Endothelial cell of umbilical vein (primary cell): Measurements from ENCODE around the gene TXLNA. TPM values are rescaled to one million over a fixed set of nuclear protein-coding genes. Genes with fewer than 3 reads are reported as not detected.

ENCODE experiments used
- BruUV-seq: library from RNA; stranded (reverse); fragments of 400-500 nt; replicated peaks from 2 replicates; lab custom pipeline; 2021; lab: Mats Ljungman, UMichigan
- CTCF ChIA-PET: fragments of 300-600, 350-600 bp; sonication (Branson Sonifier 250); formaldehyde crosslinking; loops from one replicate; lab custom pipeline; 2021; ENCODE audit warnings: antibody characterized with exemption, inconsistent platforms; lab: Charles Lee
- POLR2A ChIA-PET: fragments of 300-600, 350-600 bp; sonication (Branson Sonifier 250); formaldehyde crosslinking; loops from one replicate; lab custom pipeline; 2021; ENCODE audit warnings: antibody characterized with exemption, inconsistent platforms; lab: Charles Lee
- DNase-seq: peaks from one replicate; pipeline ENCODE4 v3.0.0-alpha.2; 2011; ENCODE audit warnings: low read depth, low spot score
- FAIRE-seq: peaks from 2 replicates; lab custom pipeline; 2011; peaks lifted over from hg19 to GRCh38; lab: Jason Lieb, UNC
- H2AFZ ChIP-seq: 2 replicates; pipeline ENCODE4 v1.6.0; 2012; ENCODE audit warnings: low read depth, low read length, control low read depth, inconsistent platforms
- H3K27ac ChIP-seq: 2 replicates; pipeline ENCODE4 v1.5.1; 2011; ENCODE audit warnings: low read depth, mild to moderate bottlenecking, control low read depth, low read length, moderate library complexity; ENCODE audit not compliant: insufficient read depth
- H3K27me3 ChIP-seq, 2 experiments: 2 replicates each; pipeline versions ENCODE4 v1.6.0 to v1.6.1; 2011; ENCODE audit warnings: low read length in 2 of 2, mixed read lengths in 1 of 2; ENCODE audit not compliant: control insufficient read depth in 2 of 2, insufficient read depth in 2 of 2
- H3K36me3 ChIP-seq, 2 experiments: 2 replicates in 1 of 2; 3 replicates in 1 of 2; pipeline ENCODE4 v1.5.1; 2011; ENCODE audit warnings: low read length in 2 of 2, mild to moderate bottlenecking in 1 of 2, moderate library complexity in 1 of 2; ENCODE audit not compliant: control insufficient read depth in 2 of 2, insufficient read depth in 2 of 2; ENCODE audit errors: extremely low read depth in 1 of 2
- H3K4me1 ChIP-seq: 3 replicates; pipeline ENCODE4 v1.5.1; 2011; ENCODE audit warnings: mild to moderate bottlenecking, low read length; ENCODE audit not compliant: control insufficient read depth, insufficient read depth; ENCODE audit errors: extremely low read depth
- H3K4me2 ChIP-seq: 2 replicates; pipeline ENCODE4 v1.6.1; 2011; ENCODE audit warnings: low read length, control low read depth, mixed read lengths; ENCODE audit not compliant: insufficient read depth
- H3K4me3 ChIP-seq, 3 experiments: fragments of 200-600 bp in 1 of 3; sonication (generic), shearing (Covaris generic) in 1 of 3; replicated peaks in 1 of 3; 2 replicates each; pipeline ENCODE4 v1.5.1; 2011 to 2016; ENCODE audit warnings: control low read depth in 3 of 3, low read length in 3 of 3, mild to moderate bottlenecking in 2 of 3, inconsistent platforms in 1 of 3, low read depth in 1 of 3, moderate library complexity in 1 of 3; ENCODE audit not compliant: insufficient read depth in 1 of 3
- H3K79me2 ChIP-seq: 2 replicates; pipeline ENCODE4 v1.6.0; 2012; ENCODE audit warnings: low read length, inconsistent platforms; ENCODE audit not compliant: control insufficient read depth, insufficient read depth
- H3K9ac ChIP-seq: replicated peaks from 2 replicates; pipeline ENCODE3; 2011; ENCODE audit warnings: low read length, control low read depth; ENCODE audit not compliant: insufficient read depth; ENCODE audit errors: extremely low read depth
- H3K9me1 ChIP-seq: replicated peaks from 3 replicates; pipeline ENCODE4 v1.6.0; 2011; ENCODE audit warnings: mild to moderate bottlenecking, low read length; ENCODE audit not compliant: control insufficient read depth, insufficient read depth; ENCODE audit errors: extremely low read depth
- H3K9me3 ChIP-seq: replicated peaks from 2 replicates; pipeline ENCODE4 v1.5.1; 2012; ENCODE audit warnings: low read length, inconsistent platforms; ENCODE audit not compliant: control insufficient read depth, insufficient read depth
- H4K20me1 ChIP-seq: replicated peaks from 2 replicates; pipeline ENCODE3; 2011; ENCODE audit warnings: mild to moderate bottlenecking, low read length; ENCODE audit not compliant: control insufficient read depth, insufficient read depth; ENCODE audit errors: extremely low read depth
- EZH2 ChIP-seq: IDR thresholded peaks from 2 replicates; pipeline ENCODE4 v1.6.1; 2012; ENCODE audit warnings: borderline replicate concordance, low read depth, mild to moderate bottlenecking, moderate library complexity, low read length, inconsistent platforms; ENCODE audit not compliant: severe bottlenecking
- FOS ChIP-seq: IDR thresholded peaks from 2 replicates; pipeline ENCODE4 v1.6.1; 2011; ENCODE audit warnings: mild to moderate bottlenecking, low read length, moderate library complexity, borderline replicate concordance; ENCODE audit not compliant: insufficient read depth
- GATA2 ChIP-seq: IDR thresholded peaks from 2 replicates; pipeline ENCODE4 v1.7.0; 2011; ENCODE audit warnings: low read depth, mild to moderate bottlenecking, moderate library complexity, mixed read lengths, low read length; ENCODE audit not compliant: insufficient read length, insufficient read depth
- JUN ChIP-seq: IDR thresholded peaks from 2 replicates; pipeline ENCODE4 v1.6.1; 2011; ENCODE audit warnings: borderline replicate concordance, low read depth; ENCODE audit not compliant: insufficient read length, insufficient read depth
- MAX ChIP-seq: IDR thresholded peaks from 2 replicates; pipeline ENCODE4 v1.6.1; 2011; ENCODE audit not compliant: insufficient read depth, insufficient read length
- MYC ChIP-seq: IDR thresholded peaks from one replicate; pipeline ENCODE4 v1.6.1; 2011; ENCODE audit warnings: mild to moderate bottlenecking, low read depth, low read length
- POLR2A ChIP-seq: IDR thresholded peaks from 2 replicates; pipeline ENCODE4 v1.6.1; 2012; ENCODE audit warnings: low read depth, mild to moderate bottlenecking, control low read depth, low read length
- dilution Hi-C: fragments of 300-500 bp; cut with MboI; formaldehyde crosslinking; loops from one replicate; pipeline ENCODE4 v1.15.0; 2019; ENCODE audit warnings: low sequenced_read_pairs; ENCODE audit not compliant: extremely low pct_ligation_motif_present
- intact Hi-C: fragments of 100-400 bp; cut with micrococcal nuclease; formaldehyde crosslinking; loops from one replicate; pipeline ENCODE4 v1.10.0; 2022
- polyA plus RNA-seq, 4 experiments: library from polyadenylated mRNA; depleted of rRNA in 3 of 4; stranded (reverse) in 3 of 4; unstranded in 1 of 4; fragments of >200 nt; gene quantifications; 2 replicates each; pipeline versions ENCODE4 v1.2.1 to v1.2.3, GENCODE V29; 2011 to 2012; ENCODE audit warnings: missing spikeins in 1 of 4
- total RNA-seq: library from RNA; stranded (reverse); gene quantifications from 2 replicates; pipeline ENCODE4 v1.2.3, GENCODE V29; 2021

The TXLNA gene
- total and polyA plus RNA-seq, 2 donors (not counting 3 experiments of a cell fraction or from before 2014, with no cell fraction given): 41.8 to 69.4 TPM

DNA sequence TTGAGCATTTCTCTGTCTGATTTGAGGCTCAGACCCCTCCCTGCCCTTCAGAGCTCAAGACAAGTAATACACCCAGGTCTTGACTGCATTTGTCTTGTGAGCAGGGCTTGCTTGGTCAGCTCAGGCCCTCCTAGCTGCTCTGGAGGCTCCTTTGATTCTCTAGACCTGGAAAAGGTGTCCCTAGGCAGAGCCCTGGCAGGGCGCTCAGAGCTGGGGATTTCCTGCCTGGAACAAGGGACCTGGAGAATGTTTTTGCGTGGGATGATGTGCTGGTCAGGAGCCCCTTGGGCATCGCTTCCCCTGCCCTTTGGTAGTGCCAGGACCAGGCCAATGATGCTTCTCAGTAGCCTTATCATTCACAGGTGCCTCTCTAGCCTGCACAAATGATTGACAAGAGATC is 16.1 kb downstream of the TXLNA start:
- Histone ChIP-seq H3K4me1 (no peaks in the 10 kb centered on the region), H3K27ac (no peak overlapping the region), H3K9ac (no peak overlapping the region), H3K27me3 (no peaks in the 10 kb centered on the region), H4K20me1 (no peaks in the 10 kb centered on the region), H3K4me2 (no peak overlapping the region), H3K79me2 (no peaks in the 10 kb centered on the region), H3K9me1 (no peaks in the 10 kb centered on the region), H2AFZ (no peak overlapping the region), H3K9me3 (no peaks in the 10 kb centered on the region), H3K4me3 (no peak overlapping the region), H3K36me3 (peaks cover 30 to 58% of the 10 kb centered on the region in 2 experiments)
- dilution Hi-C loops: no loop called here
- ChIA-PET POLR2A (interaction anchor here (0.9 kb wide), 1 partner anchor 87 kb away, joined by 3 read pairs; the partner anchor contains the start of gene KPNA6), CTCF (no interaction called here)
- DNase-seq: no peak
- intact Hi-C loops: no loop called here
- FAIRE-seq: no peak
- BruUV-seq: no TSS peak
- TF ChIP-seq GATA2 (no peak), MYC (no peak), JUN (no peak), MAX (no peak)

DNA sequence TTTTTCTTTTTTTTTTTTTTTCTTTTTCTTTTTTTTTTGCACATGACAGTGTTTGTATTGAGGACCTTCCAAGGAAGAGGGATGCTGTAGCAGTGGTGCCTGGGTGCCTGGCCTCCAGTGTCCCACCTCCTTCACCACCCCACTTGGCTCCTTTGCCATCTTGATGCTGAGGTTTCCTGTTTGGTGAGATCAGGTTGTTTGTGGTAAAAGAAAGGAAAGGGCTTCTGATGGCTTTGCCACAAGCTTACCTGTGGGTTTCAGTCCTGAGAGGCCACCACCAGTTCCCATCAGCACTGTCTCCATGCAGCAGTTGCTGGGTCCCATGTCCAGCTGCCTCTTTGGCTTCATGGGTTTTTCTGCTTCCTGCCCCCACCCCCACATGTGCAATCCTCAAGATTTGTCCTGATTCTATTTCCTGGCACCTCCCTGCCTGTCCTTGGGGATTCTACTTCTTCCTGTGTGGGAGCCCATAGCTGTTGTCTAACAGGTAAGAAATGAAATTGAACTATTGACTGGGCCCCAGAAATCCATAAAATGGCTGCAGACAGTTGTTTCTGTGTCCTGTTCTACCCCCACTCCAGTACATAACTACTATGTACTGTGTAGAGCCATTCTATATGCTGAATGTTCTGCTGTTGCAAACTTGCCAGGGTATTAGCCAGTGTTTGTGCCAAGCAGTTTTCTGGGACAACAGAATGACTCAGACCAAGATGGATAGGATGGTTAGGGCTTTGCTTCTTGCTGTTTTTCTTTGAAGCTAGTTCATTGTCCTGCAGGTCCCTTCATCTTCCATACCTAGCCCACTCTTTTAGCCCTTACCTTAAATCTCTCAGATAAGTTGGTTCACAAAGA is 16.7 kb downstream of the TXLNA start:
- Histone ChIP-seq H3K9ac (no peak overlapping the region), H2AFZ (no peak overlapping the region), H3K27me3 (no peaks in the 10 kb centered on the region), H3K9me1 (no peaks in the 10 kb centered on the region), H3K9me3 (no peaks in the 10 kb centered on the region), H3K4me1 (peaks cover 2% of the 10 kb centered on the region), H3K4me2 (no peak overlapping the region), H3K27ac (no peak overlapping the region), H3K36me3 (peaks cover 29 to 54% of the 10 kb centered on the region in 2 experiments), H4K20me1 (no peaks in the 10 kb centered on the region), H3K4me3 (no peak overlapping the region), H3K79me2 (no peaks in the 10 kb centered on the region)
- ChIA-PET CTCF (interaction anchor here (0.8 kb wide), 1 partner anchor 205 kb away, joined by 3 read pairs; no protein-coding TSS in a partner anchor), POLR2A (interaction anchor here (0.9 to 1.1 kb wide), 2 partner anchors 19 to 88 kb away, joined by 3 read pairs; partner anchors contain the start of gene KPNA6)
- DNase-seq: peak; percentile 12
- dilution Hi-C loops: no loop called here
- TF ChIP-seq EZH2 (no peak), POLR2A (no peak), FOS (no peak)
- FAIRE-seq: no peak
- TSS peak; percentile 23 for BruUV-seq
- intact Hi-C loops: no loop called here
